Body of pancreas (tissue), 4 donors: ENCODE data around the gene PLPPR5. TPM values are rescaled to one million over a fixed set of nuclear protein-coding genes. Genes with fewer than 3 reads are reported as not detected.
A peak's percentile ranks its signal among the peaks of the same experiment; 100 is the strongest.

ENCODE experiments used
- ATAC-seq: fragments of 150-250 bp; one replicate; pipeline ENCODE4 v1.9.1; 2016
- DNase-seq, 4 donors: peaks; one replicate each; pipeline ENCODE4 v3.0.0-alpha.2; 2019
- H3K27ac ChIP-seq, 4 donors: fragments of 200-600 bp; sonication (generic); 1 replicate in 3 of 4; 2 replicates in 1 of 4; pipeline versions ENCODE4 v1.5.1 to v1.6.1; 2016 to 2019; ENCODE audit warnings: mild to moderate bottlenecking in 1 of 4, mixed read lengths in 1 of 4, moderate library complexity in 1 of 4
- H3K27me3 ChIP-seq, 2 donors: fragments of 200-600 bp; sonication (generic); one replicate each; pipeline ENCODE4 v1.6.0; 2016; ENCODE audit warnings: mild to moderate bottlenecking in 1 of 2
- H3K36me3 ChIP-seq, 2 donors: fragments of 200-600 bp; sonication (generic); replicated peaks in 1 of 2; 2 replicates each; pipeline ENCODE4 v1.5.1; 2016; ENCODE audit warnings: low read depth in 2 of 2; ENCODE audit not compliant: insufficient read depth in 1 of 2
- H3K4me1 ChIP-seq: fragments of 200-600 bp; sonication (generic); one replicate; pipeline ENCODE4 v1.6.0; 2016
- H3K4me3 ChIP-seq, 2 donors: fragments of 200-600 bp; sonication (generic); 1 replicate in 1 of 2; 2 replicates in 1 of 2; pipeline ENCODE4 v1.5.1; 2016 to 2019
- H3K9me3 ChIP-seq, 3 donors: fragments of 200-600 bp; sonication (generic); 1 replicate in 2 of 3; 2 replicates in 1 of 3; pipeline ENCODE4 v1.5.1; 2016
- CTCF ChIP-seq, 7 experiments: fragments of 450-650 bp in 4 of 7; fragments of 200-600 bp in 3 of 7; sonication (generic) in 3 of 7; IDR thresholded peaks; one replicate each; pipeline ENCODE4 v1.5.1; 2016 to 2019; ENCODE audit warnings: antibody characterized with exemption in 7 of 7
- POLR2A ChIP-seq, 3 donors: fragments of 450-650 bp; IDR thresholded peaks; one replicate each; pipeline ENCODE4 v1.6.1; 2016; ENCODE audit warnings: antibody characterized with exemption in 3 of 3, mild to moderate bottlenecking in 2 of 3
- WGBS, 2 donors: methylation state at CpG; one replicate each; pipeline ENCODE4 v1.1.5; 2017; 5-methylcytosine and 5-hydroxymethylcytosine counted together
- intact Hi-C: fragments of 100-400 bp; cut with DNase I; formaldehyde crosslinking; loops from one replicate; pipeline ENCODE4 v1.15.1; 2023
- total RNA-seq, 2 donors: library from RNA; depleted of rRNA; stranded (reverse); fragments of >200 nt; gene quantifications; one replicate each; pipeline ENCODE4 v1.1.0, GENCODE V29; 2016

PLPPR5 gene
- total RNA-seq, 2 donors from 2014 or later, result under 0.01 TPM; not detected in 1

DNA sequence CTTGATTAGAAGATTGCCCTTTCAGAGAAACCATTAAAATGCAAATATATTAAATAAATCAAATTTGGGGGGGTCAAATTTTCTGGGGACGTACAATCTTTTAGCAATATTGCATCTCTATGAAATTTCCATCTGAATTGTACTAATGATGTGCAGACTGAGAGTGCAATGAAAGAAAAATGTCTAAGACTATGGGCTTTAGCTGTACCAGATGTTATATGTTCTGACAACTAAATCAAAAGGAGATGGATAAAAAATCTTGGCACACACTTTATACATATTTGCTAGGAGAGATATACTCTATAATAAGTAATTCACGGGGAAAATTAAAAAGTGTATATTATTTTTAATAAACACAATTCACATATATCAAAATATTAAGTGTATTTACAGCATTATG lies 13.0 kb upstream of the PLPPR5 start:
- no peaks in the 10 kb centered on the region for H3K27me3 ChIP-seq
- intact Hi-C loops, result no loop called here
- no peak for ATAC-seq
- TF ChIP-seq POLR2A (IDR thresholded peaks at IDR 0.05) (no peak), CTCF (IDR thresholded peaks at IDR 0.05) (no peak)
- no peaks in the 10 kb centered on the region for H3K4me1 ChIP-seq
- no peak overlapping the region for H3K4me3 ChIP-seq
- H3K27ac ChIP-seq, result no peak overlapping the region
- DNase-seq, result no peak
- 55 to 61% methylated on average over 2 of the region's 2 CpGs for WGBS, 2 donors
- no peaks in the 10 kb centered on the region for H3K9me3 ChIP-seq
- no peaks in the 10 kb centered on the region for H3K36me3 ChIP-seq

- ATAC-seq (no peak), DNase-seq (no peak)
- Histone ChIP-seq H3K4me3 (no peak overlapping the region), H3K36me3 (no peaks in the 10 kb centered on the region), H3K27ac (no peak overlapping the region), H3K4me1 (no peaks in the 10 kb centered on the region), H3K9me3 (no peaks in the 10 kb centered on the region), H3K27me3 (no peaks in the 10 kb centered on the region)
- intact Hi-C loops, result no loop called here
- no peak for TF ChIP-seq POLR2A (IDR thresholded peaks at IDR 0.05)
- TF ChIP-seq CTCF (IDR thresholded peaks at IDR 0.05), result no peak
- WGBS, 2 donors, result 62 to 79% methylated on average over 2 of the region's 2 CpGs
Observed at GRCh38 chr1:99010679-99011078, 6.0 kb upstream of the PLPPR5 start.

DNA sequence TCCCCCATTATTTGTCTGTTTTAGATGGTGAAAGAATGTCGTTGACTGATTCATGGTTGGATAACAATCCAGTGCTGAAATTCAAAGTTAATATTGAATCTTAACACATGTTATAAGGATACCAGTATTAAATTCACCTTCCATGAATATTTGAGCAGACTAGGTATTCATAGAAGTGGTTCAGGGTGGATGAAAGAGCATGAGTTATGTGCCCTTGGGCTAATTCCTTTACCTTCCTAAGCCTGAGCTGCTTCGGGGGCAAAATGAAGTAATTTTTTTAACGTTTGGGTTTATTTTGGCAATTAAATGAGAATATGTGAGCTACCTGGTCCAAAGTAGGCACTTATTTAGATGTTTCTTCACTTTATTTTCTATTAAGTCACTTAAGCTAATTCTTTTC lies 2.7 kb upstream of the PLPPR5 start:
- TF ChIP-seq CTCF (IDR thresholded peaks at IDR 0.05), result no peak
- TF ChIP-seq POLR2A (IDR thresholded peaks at IDR 0.05), result no peak
- Histone ChIP-seq H3K4me1 (peaks cover 13% of the 10 kb centered on the region), H3K27ac (no peak overlapping the region), H3K27me3 (peaks cover 0 to 12% of the 10 kb centered on the region in 2 donors), H3K36me3 (no peaks in the 10 kb centered on the region), H3K9me3 (no peaks in the 10 kb centered on the region), H3K4me3 (no peak overlapping the region)
- no peak for DNase-seq
- ATAC-seq, result no peak
- intact Hi-C loops, result no loop called here
- WGBS, 2 donors, result 48 to 58% methylated on average over 3 of the region's 3 CpGs

DNA sequence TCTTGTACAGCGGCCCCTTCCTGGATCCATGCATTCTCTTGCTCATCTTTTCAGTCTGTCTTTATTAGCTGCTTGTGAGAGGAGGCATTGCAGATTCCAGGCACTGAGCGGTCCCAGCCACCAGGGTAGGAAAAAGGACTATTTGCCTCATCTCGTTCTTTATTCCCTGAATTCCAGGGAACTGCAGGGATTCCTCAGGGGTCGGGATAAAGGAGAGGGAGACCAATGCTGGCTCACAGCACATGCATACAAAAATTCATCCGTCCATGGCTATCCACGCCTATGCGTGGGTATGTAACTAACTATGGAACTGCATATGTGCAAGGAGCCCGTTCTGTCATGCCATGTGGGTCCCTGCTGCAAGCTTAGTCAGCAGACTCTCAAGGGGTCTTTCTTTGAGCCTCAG lies 879 bp upstream of the PLPPR5 start:
- no peaks in the 10 kb centered on the region for H3K9me3 ChIP-seq
- no peaks in the 10 kb centered on the region for H3K36me3 ChIP-seq
- no peak for TF ChIP-seq POLR2A (IDR thresholded peaks at IDR 0.05)
- TF ChIP-seq CTCF (IDR thresholded peaks at IDR 0.05), result no peak
- intact Hi-C loops, result no loop called here
- peaks cover 0 to 12% of the 10 kb centered on the region in 2 donors for H3K27me3 ChIP-seq
- 14 to 20% methylated on average over 8 of the region's 8 CpGs for WGBS, 2 donors
- no peak overlapping the region for H3K4me3 ChIP-seq
- no peak overlapping the region for H3K27ac ChIP-seq
- ATAC-seq (no peak), DNase-seq (no peak)
- peaks cover 13% of the 10 kb centered on the region for H3K4me1 ChIP-seq

DNA sequence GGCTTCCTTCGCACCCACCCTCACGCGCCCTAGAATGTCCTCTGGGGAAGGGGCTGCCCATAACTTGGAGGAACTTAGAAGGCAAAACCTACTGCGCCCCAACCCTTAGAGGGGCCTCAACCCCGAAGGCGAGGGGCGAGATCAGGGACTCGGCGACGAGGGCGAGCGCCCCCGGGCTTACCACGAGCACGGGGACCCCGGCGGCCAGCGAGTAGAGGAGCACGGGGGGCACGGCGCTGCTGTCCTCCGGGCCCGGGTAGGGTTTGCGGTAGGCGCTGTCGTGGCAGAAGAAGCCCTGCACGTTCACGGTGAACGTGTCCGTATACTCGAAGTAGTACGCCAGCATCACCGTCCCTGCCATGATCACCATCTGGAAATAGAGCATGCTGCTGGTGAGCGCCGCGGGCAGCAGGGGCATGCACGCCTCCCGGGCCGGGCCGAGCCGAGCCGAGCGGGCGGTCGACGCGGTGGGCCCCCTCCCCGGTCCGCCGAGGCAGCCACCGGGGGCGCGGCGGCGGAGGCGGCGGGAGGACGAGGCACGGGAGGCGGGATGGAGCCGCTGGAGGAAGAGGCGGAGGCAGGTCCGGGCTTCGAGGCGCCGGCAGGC lies 304 bp downstream of the PLPPR5 start:
- Histone ChIP-seq H3K4me3 (no peak overlapping the region), H3K9me3 (no peaks in the 10 kb centered on the region), H3K4me1 (peaks cover 13% of the 10 kb centered on the region), H3K36me3 (no peaks in the 10 kb centered on the region), H3K27ac (no peak overlapping the region), H3K27me3 (peaks cover 0 to 12% of the 10 kb centered on the region in 2 donors)
- peak in 3 of 4 donors; percentile 12 to 19 (median 13) for DNase-seq
- intact Hi-C loops, result no loop called here
- ATAC-seq, result peak; percentile 21
- WGBS, 2 donors, result 1 to 12% methylated on average over 14 to 64 of the region's 66 CpGs
- TF ChIP-seq POLR2A (IDR thresholded peaks at IDR 0.05) (no peak), CTCF (IDR thresholded peaks at IDR 0.05) (no peak)
